ENCODE measurements around the gene GTF2IRD1. TPM values are rescaled to one million over a fixed set of nuclear protein-coding genes. Genes with fewer than 3 reads are reported as not detected.

Gene GTF2IRD1
- total and polyA plus RNA-seq, 9 of the 15 experiments (the other 6 are each of a cell fraction or from before 2014, with no cell fraction given): 9.1 to 30.2 (median 14.0) TPM

GRCh38 chr7:74407958-74408357 lies 45.7 kb upstream of the GTF2IRD1 start:
- in situ Hi-C loops (cut with MboI): loop anchor here (10.0 to 25.0 kb wide), 2 partner anchors 467 to 629 kb away; no protein-coding TSS in a partner anchor
- WGBS (ENCODE audit: insufficient coverage, low coverage, missing lambda C conversion rate): 40% methylated on average over 4 of the region's 4 CpGs
- TF ChIP-seq POLR2H (tag; IDR thresholded peaks at IDR 0.05; ENCODE audit: low read depth): no peak
- no peak for TF ChIP-seq ZBTB8A (IDR thresholded peaks at IDR 0.05; ENCODE audit: partially characterized antibody)
- TF ChIP-seq RBM25 (IDR thresholded peaks at IDR 0.05; ENCODE audit: low read depth, low read length, severe bottlenecking): peak; percentile 55
- no peak for TF ChIP-seq CCNT2 (IDR thresholded peaks at IDR 0.05; ENCODE audit: borderline replicate concordance, extremely low read depth, insufficient read length, low read depth, low read length)
- TF ChIP-seq MAFF (IDR thresholded peaks at IDR 0.05; ENCODE audit: low read length): no peak
- TF ChIP-seq RBBP5 (IDR thresholded peaks at IDR 0.05; ENCODE audit: borderline replicate concordance, insufficient read depth, low read length, poor library complexity, severe bottlenecking): no peak
- peak; percentile 11 for TF ChIP-seq ZFP36 (IDR thresholded peaks at IDR 0.05; ENCODE audit: low read depth, low read length, partially characterized antibody)
- no peak for TF ChIP-seq CHD4 (IDR thresholded peaks at IDR 0.05; ENCODE audit: insufficient read depth, insufficient replicate concordance, low read depth, low read length, poor library complexity, severe bottlenecking)
- no peak for TF ChIP-seq GABPB1 (CRISPR knock-in tag; IDR thresholded peaks at IDR 0.05)
- no peak for TF ChIP-seq HLTF (IDR thresholded peaks at IDR 0.05)
- TF ChIP-seq EHMT2 (IDR thresholded peaks at IDR 0.05): no peak
- TF ChIP-seq BHLHE40 (IDR thresholded peaks at IDR 0.05; ENCODE audit: low read length): no peak
- 0 out of 2 replicates have a peak, but pooled peaks have one; percentile 8 for TF ChIP-seq ZNF121 (CRISPR knock-in tag; conservative IDR thresholded peaks at IDR 0.05)
- no peak for TF ChIP-seq KAT8 (IDR thresholded peaks at IDR 0.05; ENCODE audit: low read depth)

More at GRCh38 chr7:74407958-74408357, 45.7 kb upstream of the GTF2IRD1 start:
- Histone ChIP-seq H3K9ac (ENCODE audit: insufficient read depth in 1 of 2, low read depth in 2 of 2, low read length in 2 of 2) (no peak overlapping the region), H3K27me3 (ENCODE audit: control insufficient read depth in 2 of 2, insufficient read depth in 2 of 2, low read length in 2 of 2) (peaks cover 0 to 19% of the 10 kb centered on the region in 2 experiments; a peak in 2 of 5 replicates), H3K79me2 (ENCODE audit: control insufficient read depth, insufficient read depth, low read length) (no peaks in the 10 kb centered on the region), H3K4me1 (replicated peaks in 1 of 2; ENCODE audit: control insufficient read depth in 2 of 2, insufficient read depth in 2 of 2, low read length in 2 of 2) (peaks cover 8 to 26% of the 10 kb centered on the region in 2 experiments), H3K4me2 (ENCODE audit: insufficient read depth, low read length) (no peak overlapping the region), H3K9me1 (ENCODE audit: control insufficient read depth, insufficient read depth, low read length) (no peaks in the 10 kb centered on the region), H3K9me3 (replicated peaks; ENCODE audit: control insufficient read depth, insufficient read depth, low read depth, low read length) (no peaks in the 10 kb centered on the region), H3K36me3 (ENCODE audit: control insufficient read depth, insufficient read depth, low read length) (no peaks in the 10 kb centered on the region), H2AFZ (ENCODE audit: low read depth, low read length) (no peak overlapping the region), H3K4me3 (no peak overlapping the region), H4K20me1 (replicated peaks; ENCODE audit: control insufficient read depth, insufficient read depth, low read length) (no peaks in the 10 kb centered on the region), H3K27ac (ENCODE audit: extremely low read depth, low read depth, low read length) (no peak overlapping the region)
- ATAC-seq (no peak), DNase-seq (ENCODE audit: extremely low read depth in 1 of 4, low spot score in 3 of 4) (no peak), FAIRE-seq (no peak)
- ChIA-PET POLR2A (no interaction called here), CTCF (ENCODE audit: low intra/inter-chr PET ratio) (interaction anchor here (0.6 kb wide), 1 partner anchor 19 kb away, joined by 4 read pairs; no protein-coding TSS in a partner anchor)
- intact Hi-C loops (cut with micrococcal nuclease): no loop called here
- no TSS peak for BruUV-seq (replicated peaks)
